ENCODE measurements around the gene POU6F2. TPM values are rescaled to one million over a fixed set of nuclear protein-coding genes. Genes with fewer than 3 reads are reported as not detected.

The POU6F2 gene
- polyA plus RNA-seq, 1 experiment = not detected

DNA sequence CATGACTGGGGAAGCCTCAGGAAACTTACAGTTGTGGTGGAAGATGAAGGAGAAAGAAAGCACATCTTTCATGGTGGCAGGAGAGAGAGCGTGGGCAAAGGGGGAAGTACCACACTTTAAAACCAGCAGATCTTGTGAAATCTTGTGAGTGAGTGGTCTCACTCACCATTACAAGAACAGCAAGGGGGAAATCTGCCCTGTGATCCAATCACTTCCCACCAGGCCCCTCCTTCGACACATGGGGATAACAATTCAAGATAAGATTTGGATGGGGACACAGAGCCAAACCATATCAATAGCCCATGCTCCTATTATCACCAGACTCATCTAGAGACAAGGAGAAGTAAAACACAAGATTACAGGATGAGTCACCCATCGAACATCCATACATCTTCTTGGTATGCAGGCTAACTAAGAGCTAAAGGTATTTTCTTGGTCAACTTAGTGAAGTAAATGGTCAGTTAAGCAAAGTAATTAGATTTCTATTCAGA lies 533.2 kb downstream of the POU6F2 start:
- DNase-seq (ENCODE audit: low read depth) = no peak
- peaks cover 2% of the 10 kb centered on the region; the same call in 1 of the 2 replicates for H3K27me3 ChIP-seq (ENCODE audit: control insufficient read depth, insufficient read depth, low read length)
- no peaks in the 10 kb centered on the region for H3K36me3 ChIP-seq (ENCODE audit: control insufficient read depth, insufficient read depth, low read length)
- POLR2A ChIA-PET = no interaction called here
- TF ChIP-seq, protein P1, sequence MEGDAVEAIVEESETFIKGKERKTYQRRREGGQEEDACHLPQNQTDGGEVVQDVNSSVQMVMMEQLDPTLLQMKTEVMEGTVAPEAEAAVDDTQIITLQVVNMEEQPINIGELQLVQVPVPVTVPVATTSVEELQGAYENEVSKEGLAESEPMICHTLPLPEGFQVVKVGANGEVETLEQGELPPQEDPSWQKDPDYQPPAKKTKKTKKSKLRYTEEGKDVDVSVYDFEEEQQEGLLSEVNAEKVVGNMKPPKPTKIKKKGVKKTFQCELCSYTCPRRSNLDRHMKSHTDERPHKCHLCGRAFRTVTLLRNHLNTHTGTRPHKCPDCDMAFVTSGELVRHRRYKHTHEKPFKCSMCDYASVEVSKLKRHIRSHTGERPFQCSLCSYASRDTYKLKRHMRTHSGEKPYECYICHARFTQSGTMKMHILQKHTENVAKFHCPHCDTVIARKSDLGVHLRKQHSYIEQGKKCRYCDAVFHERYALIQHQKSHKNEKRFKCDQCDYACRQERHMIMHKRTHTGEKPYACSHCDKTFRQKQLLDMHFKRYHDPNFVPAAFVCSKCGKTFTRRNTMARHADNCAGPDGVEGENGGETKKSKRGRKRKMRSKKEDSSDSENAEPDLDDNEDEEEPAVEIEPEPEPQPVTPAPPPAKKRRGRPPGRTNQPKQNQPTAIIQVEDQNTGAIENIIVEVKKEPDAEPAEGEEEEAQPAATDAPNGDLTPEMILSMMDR (IDR thresholded peaks at IDR 0.05; ENCODE audit: insufficient read depth, low read depth, low read length) = no peak
- CTCF ChIA-PET = no interaction called here
- H3K4me3 ChIP-seq (ENCODE audit: low read depth, low read length) = no peak overlapping the region

GRCh38 chr7:39515534-39516228 lies 538.0 kb downstream of the POU6F2 start:
- DNase-seq (ENCODE audit: low read depth) = no peak
- CTCF ChIA-PET = no interaction called here
- TF ChIP-seq, protein P1 (IDR thresholded peaks at IDR 0.05; ENCODE audit: insufficient read depth, low read depth, low read length) = no peak
- POLR2A ChIA-PET = no interaction called here
- H3K27me3 ChIP-seq (ENCODE audit: control insufficient read depth, insufficient read depth, low read length) = peaks cover 4% of the 10 kb centered on the region
- no peak overlapping the region for H3K4me3 ChIP-seq (ENCODE audit: low read depth, low read length)
- H3K36me3 ChIP-seq (ENCODE audit: control insufficient read depth, insufficient read depth, low read length) = no peaks in the 10 kb centered on the region

DNA sequence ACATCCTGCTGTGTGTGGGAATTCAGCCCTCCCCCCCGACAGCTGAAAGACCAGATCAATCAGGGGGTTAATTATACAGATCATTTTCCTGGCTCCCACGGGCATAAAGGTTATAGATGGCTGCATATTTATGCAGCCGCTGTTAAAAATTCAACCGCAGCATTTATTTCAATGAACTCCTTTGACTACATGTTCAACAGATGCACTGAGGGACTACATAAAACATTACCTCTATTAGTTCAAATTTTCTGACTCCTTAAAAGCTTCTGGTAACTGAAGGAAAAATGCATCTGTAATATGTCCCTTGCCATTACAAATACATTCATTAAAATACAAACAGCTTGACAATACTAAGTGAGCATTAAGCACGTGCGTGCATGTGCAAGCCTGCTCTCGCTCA lies 538.8 kb downstream of the POU6F2 start:
- Histone ChIP-seq H3K36me3 (ENCODE audit: control insufficient read depth, insufficient read depth, low read length) (no peaks in the 10 kb centered on the region), H3K27me3 (ENCODE audit: control insufficient read depth, insufficient read depth, low read length) (peaks cover 4% of the 10 kb centered on the region), H3K4me3 (ENCODE audit: low read depth, low read length) (no peak overlapping the region)
- POLR2A ChIA-PET = no interaction called here
- TF ChIP-seq, protein P1 (IDR thresholded peaks at IDR 0.05; ENCODE audit: insufficient read depth, low read depth, low read length) = no peak
- DNase-seq (ENCODE audit: low read depth) = no peak
- CTCF ChIA-PET = interaction anchor here (0.7 kb wide), 1 partner anchor 606 kb away, joined by 3 read pairs; no protein-coding TSS in a partner anchor

DNA sequence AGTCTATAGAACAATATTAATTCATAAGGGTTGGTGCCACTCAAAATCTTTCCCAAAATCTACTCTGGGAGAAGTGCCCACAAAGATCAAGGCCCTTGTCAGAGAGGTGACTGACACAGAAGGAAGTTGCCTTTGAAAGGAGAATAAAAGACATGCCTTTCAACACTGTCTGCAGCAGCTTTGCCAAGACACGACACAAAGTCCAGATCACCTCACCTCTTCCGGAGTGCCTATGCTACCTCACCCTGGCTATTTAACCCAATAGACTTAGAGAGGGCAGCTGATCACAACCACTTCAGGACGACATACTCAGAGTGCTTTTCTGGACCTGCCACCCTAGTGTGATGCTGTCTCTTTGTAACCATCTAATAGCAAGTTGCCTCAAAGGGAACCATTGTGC lies 539.5 kb downstream of the POU6F2 start:
- ChIA-PET POLR2A (no interaction called here), CTCF (no interaction called here)
- Histone ChIP-seq H3K4me3 (ENCODE audit: low read depth, low read length) (no peak overlapping the region), H3K27me3 (ENCODE audit: control insufficient read depth, insufficient read depth, low read length) (peaks cover 4% of the 10 kb centered on the region), H3K36me3 (ENCODE audit: control insufficient read depth, insufficient read depth, low read length) (no peaks in the 10 kb centered on the region)
- TF ChIP-seq, protein P1 (IDR thresholded peaks at IDR 0.05; ENCODE audit: insufficient read depth, low read depth, low read length) = no peak
- no peak for DNase-seq (ENCODE audit: low read depth)

Small RNAs within 50 kb of the gene (small RNA-seq; reads per million reads assigned to genes)
- gene SNORA20B (ENCODE audit: insufficient read length, low read depth, low replicate concordance) = not detected

Other genes with a start within 250 kb of the POU6F2 start
- gene VPS41, start 68.7 kb upstream of the POU6F2 start, polyA plus RNA-seq (2011; rRNA removed) = 15.7 and 31.9 TPM in 2 replicates

Data from BJ (cell line).